HepG2 (cell line): ENCODE data around the gene SELENOS. TPM values are rescaled to one million over a fixed set of nuclear protein-coding genes. Genes with fewer than 3 reads are reported as not detected.

Experiments used
- ATAC-seq: fragments of 200-7000 bp; cut with Tn5 transposase; 3 replicates; pipeline ENCODE4 v1.9.1; 2020; ENCODE audit warnings: mild to moderate bottlenecking, moderate library complexity
- BruUV-seq: library from RNA; stranded (reverse); fragments of 400-500 nt; replicated peaks from 2 replicates; lab custom pipeline; 2021; lab: Mats Ljungman, UMichigan
- CTCF ChIA-PET: fragments of 300-600 bp; formaldehyde crosslinking; extraction: SDS; loops from one replicate; lab custom pipeline; 2021; ENCODE audit warnings: low total read pairs, inconsistent platforms, low intra/inter-chr PET ratio; lab: Yijun Ruan, JAX
- POLR2A ChIA-PET: fragments of 350-600 bp; sonication (Branson Sonifier 250); formaldehyde crosslinking; loops from one replicate; lab custom pipeline; 2020; ENCODE audit warnings: antibody characterized with exemption, inconsistent platforms; lab: Yijun Ruan, JAX
- DNase-seq: peaks from one replicate; pipeline ENCODE4 v3.0.0-alpha.2; 2015; ENCODE audit warnings: low spot score
- FAIRE-seq: peaks from 3 replicates; lab custom pipeline; 2011; peaks lifted over from hg19 to GRCh38; lab: Jason Lieb, UNC
- H2AFZ ChIP-seq: one replicate; pipeline ENCODE4 v1.6.1; 2011; ENCODE audit warnings: low read length, inconsistent platforms
- H3K27ac ChIP-seq: fragments of 300-600 bp; 3 replicates; pipeline ENCODE4 v1.8.0; 2011; ENCODE audit warnings: mixed run types, mild to moderate bottlenecking, mixed read lengths, low read length, inconsistent platforms; ENCODE audit not compliant: insufficient read depth; ENCODE audit errors: extremely low read length
- H3K27me3 ChIP-seq, 2 experiments: fragments of 200-600 bp in 1 of 2; 2 replicates in 1 of 2; 3 replicates in 1 of 2; pipeline versions ENCODE4 v1.6.0 to v1.8.0; 2011; ENCODE audit warnings: low read length in 2 of 2, mild to moderate bottlenecking in 2 of 2, moderate library complexity in 2 of 2, inconsistent platforms in 1 of 2; ENCODE audit not compliant: insufficient read depth in 2 of 2, control insufficient read depth in 1 of 2
- H3K36me3 ChIP-seq, 2 experiments: fragments of 200-600 bp in 1 of 2; replicated peaks in 1 of 2; 2 replicates in 1 of 2; 3 replicates in 1 of 2; pipeline versions ENCODE4 v1.5.1 to v1.8.0; 2011; ENCODE audit warnings: low read length in 2 of 2, inconsistent platforms in 1 of 2; ENCODE audit not compliant: insufficient read depth in 2 of 2, control insufficient read depth in 1 of 2
- H3K4me1 ChIP-seq: 2 replicates; pipeline ENCODE4 v1.5.1; 2012; ENCODE audit warnings: low read length, inconsistent platforms; ENCODE audit not compliant: insufficient read depth
- H3K4me2 ChIP-seq: 2 replicates; pipeline ENCODE4 v1.6.0; 2011; ENCODE audit warnings: low read depth, low read length, inconsistent platforms
- H3K4me3 ChIP-seq, 3 experiments: fragments of 200-600 bp in 1 of 3; sonication (generic), shearing (Covaris generic) in 1 of 3; replicated peaks in 1 of 3; 2 replicates each; pipeline ENCODE4 v1.5.1; 2011 to 2016; ENCODE audit warnings: low read length in 3 of 3, inconsistent platforms in 2 of 3, low read depth in 2 of 3, mild to moderate bottlenecking in 2 of 3, control low read depth in 1 of 3, mixed read lengths in 1 of 3; ENCODE audit not compliant: insufficient read depth in 1 of 3
- H3K79me2 ChIP-seq: one replicate; pipeline ENCODE4 v1.6.1; 2011; ENCODE audit warnings: low read length, inconsistent platforms; ENCODE audit not compliant: insufficient read depth
- H3K9ac ChIP-seq: 2 replicates; pipeline ENCODE4 v1.6.0; 2011; ENCODE audit warnings: mild to moderate bottlenecking, low read depth, low read length, inconsistent platforms; ENCODE audit not compliant: insufficient read depth
- H3K9me3 ChIP-seq: 2 replicates; pipeline ENCODE4 v1.5.1; 2012; ENCODE audit warnings: mild to moderate bottlenecking, low read length
- H4K20me1 ChIP-seq: 2 replicates; pipeline ENCODE4 v1.6.0; 2011; ENCODE audit warnings: inconsistent platforms, mild to moderate bottlenecking, low read length, moderate library complexity; ENCODE audit not compliant: insufficient read depth
- GATAD2A ChIP-seq: IDR thresholded peaks from 2 replicates; pipeline ENCODE4 v1.6.1; 2016
- IKZF5 ChIP-seq: IDR thresholded peaks from 2 replicates; pipeline ENCODE4 v1.6.1; 2018; ENCODE audit warnings: missing genetic modification reagents, mild to moderate bottlenecking, missing compliant biosample characterization
- JUND ChIP-seq: sonication (generic); formaldehyde crosslinking; IDR thresholded peaks from 2 replicates; pipeline ENCODE4 v1.8.0; 2022; ENCODE audit warnings: mild to moderate bottlenecking, missing genetic modification reagents
- MIER3 ChIP-seq: IDR thresholded peaks from 2 replicates; pipeline ENCODE4 v1.6.1; 2016; ENCODE audit warnings: missing compliant biosample characterization, borderline replicate concordance
- RAD21 ChIP-seq: fragments of 450-650 bp; formaldehyde crosslinking; IDR thresholded peaks from 2 replicates; pipeline ENCODE4 v1.5.0; 2020; ENCODE audit warnings: mild to moderate bottlenecking
- SRSF4 ChIP-seq: fragments of 200-400 bp; formaldehyde crosslinking; IDR thresholded peaks from one replicate; pipeline ENCODE4 v1.6.1; 2018; ENCODE audit warnings: mild to moderate bottlenecking, low read depth, low read length, moderate library complexity; ENCODE audit not compliant: poor library complexity, severe bottlenecking
- ZNF7 ChIP-seq: IDR thresholded peaks from 2 replicates; pipeline ENCODE4 v1.6.1; 2016; ENCODE audit warnings: missing biosample characterization, missing genetic modification reagents
- ZNF83 ChIP-seq: sonication (generic); formaldehyde crosslinking; IDR thresholded peaks from 2 replicates; pipeline ENCODE4 v1.4.0; 2020; ENCODE audit warnings: missing genetic modification reagents, mild to moderate bottlenecking, borderline replicate concordance
- WGBS: methylation state at CpG from one replicate; pipeline ENCODE4 v1.1.6; 2017; ENCODE audit warnings: low lambda C conversion rate; 5-methylcytosine and 5-hydroxymethylcytosine counted together
- in situ Hi-C: cut with HindIII; loops from 2 replicates; pipeline ENCODE4 v1.10.0; 2017; ENCODE audit warnings: low pct_unique_long_range_greater_than_20kb; ENCODE audit not compliant: extremely low pct_ligation_motif_present
- intact Hi-C: fragments of 100-400 bp; cut with micrococcal nuclease; formaldehyde crosslinking; loops from one replicate; pipeline ENCODE4 v1.10.0; 2022; ENCODE audit not compliant: unreplicated experiment
- polyA plus RNA-seq, 8 experiments: library from polyadenylated mRNA; depleted of rRNA in 3 of 8; stranded (reverse) in 7 of 8; unstranded in 1 of 8; fragments of >200 nt; fragmentation: Illumina TruSeq in 4 of 8; extraction: Trizol in 4 of 8; gene quantifications; 2 replicates each; pipeline versions ENCODE4 v1.2.1 to v1.2.3, GENCODE V29; 2011 to 2016; ENCODE audit warnings: low read depth in 4 of 8, missing spikeins in 1 of 8, mixed read lengths in 1 of 8; ENCODE audit not compliant: insufficient read depth in 1 of 8
- total RNA-seq, 5 experiments: library from RNA; depleted of rRNA; stranded (reverse); fragments of >200 nt; fragmentation: Illumina TruSeq; extraction: Trizol; gene quantifications; 2 replicates each; pipeline ENCODE4 v1.2.3, GENCODE V29; 2016; ENCODE audit warnings: low read depth in 1 of 5

Gene SELENOS
- total and polyA plus RNA-seq, 2 of the 13 experiments (the other 11 are each of a cell fraction or from before 2014, with no cell fraction given): 63.0 to 66.1 TPM

GRCh38 chr15:101248274-101248673 is 29.0 kb downstream of the SELENOS start:
- no peak for FAIRE-seq
- no peak for TF ChIP-seq SRSF4
- TF ChIP-seq JUND: no peak
- no peak for TF ChIP-seq IKZF5 (CRISPR knock-in tag)
- H3K27me3 ChIP-seq: no peaks in the 10 kb centered on the region
- no peaks in the 10 kb centered on the region; a peak in 1 of 5 replicates for H3K36me3 ChIP-seq
- no peak for DNase-seq
- 0 out of 2 replicates have a peak overlapping the region, but pooled peaks have one; percentile 1 for H3K4me2 ChIP-seq
- peaks cover 70% of the 10 kb centered on the region for H3K79me2 ChIP-seq
- ATAC-seq: no peak
- H3K27ac ChIP-seq: no peak overlapping the region
- no peak overlapping the region for H3K9ac ChIP-seq
- 98% methylated on average over 3 of the region's 3 CpGs for WGBS
- no peak overlapping the region for H2AFZ ChIP-seq
- H3K4me3 ChIP-seq: no peak overlapping the region
- no peaks in the 10 kb centered on the region for H3K9me3 ChIP-seq
- peaks cover 28% of the 10 kb centered on the region for H4K20me1 ChIP-seq
- intact Hi-C loops (no loop called here), in situ Hi-C loops (no loop called here)
- no TSS peak for BruUV-seq
- ChIA-PET POLR2A (no interaction called here), CTCF (no interaction called here)
- H3K4me1 ChIP-seq: peaks cover 75% of the 10 kb centered on the region

- FAIRE-seq (no peak), DNase-seq (no peak), ATAC-seq (no peak)
- POLR2A ChIA-PET: no interaction called here
- in situ Hi-C loops: no loop called here
- Histone ChIP-seq H3K27me3 (no peaks in the 10 kb centered on the region), H4K20me1 (peaks cover 34% of the 10 kb centered on the region), H3K27ac (no peak overlapping the region), H2AFZ (no peak overlapping the region), H3K9me3 (no peaks in the 10 kb centered on the region), H3K36me3 (peaks cover 0 to 6% of the 10 kb centered on the region in 2 experiments; a peak in 2 of 5 replicates), H3K4me3 (no peak overlapping the region), H3K4me2 (no peak overlapping the region), H3K9ac (no peak overlapping the region), H3K79me2 (peaks cover 82% of the 10 kb centered on the region), H3K4me1 (peaks cover 79% of the 10 kb centered on the region)
- intact Hi-C loops: no loop called here
- WGBS: 89% methylated on average over 10 of the region's 10 CpGs
- BruUV-seq: no TSS peak
- CTCF ChIA-PET: no interaction called here
- no peak for TF ChIP-seq MIER3 (CRISPR knock-in tag)
- no peak for TF ChIP-seq ZNF7 (CRISPR knock-in tag)
- TF ChIP-seq RAD21 (CRISPR knock-in tag): no peak
- TF ChIP-seq GATAD2A (CRISPR knock-in tag): no peak
- no peak for TF ChIP-seq ZNF83 (CRISPR knock-in tag)
Measured at GRCh38 chr15:101246824-101247745, 30.2 kb downstream of the SELENOS start.
